ENCODE data around the gene BICRA.
"Not testable (repeated sequence)": the region's sequence is repeated elsewhere in the genome, so short reads cannot be mapped to it uniquely, and the experiment has no call there.

BICRA gene

GRCh38 chr19:47716270-47716937 lies 107.5 kb downstream of the BICRA start:
- DNase-seq (ENCODE audit: low read depth) = no peak

DNA sequence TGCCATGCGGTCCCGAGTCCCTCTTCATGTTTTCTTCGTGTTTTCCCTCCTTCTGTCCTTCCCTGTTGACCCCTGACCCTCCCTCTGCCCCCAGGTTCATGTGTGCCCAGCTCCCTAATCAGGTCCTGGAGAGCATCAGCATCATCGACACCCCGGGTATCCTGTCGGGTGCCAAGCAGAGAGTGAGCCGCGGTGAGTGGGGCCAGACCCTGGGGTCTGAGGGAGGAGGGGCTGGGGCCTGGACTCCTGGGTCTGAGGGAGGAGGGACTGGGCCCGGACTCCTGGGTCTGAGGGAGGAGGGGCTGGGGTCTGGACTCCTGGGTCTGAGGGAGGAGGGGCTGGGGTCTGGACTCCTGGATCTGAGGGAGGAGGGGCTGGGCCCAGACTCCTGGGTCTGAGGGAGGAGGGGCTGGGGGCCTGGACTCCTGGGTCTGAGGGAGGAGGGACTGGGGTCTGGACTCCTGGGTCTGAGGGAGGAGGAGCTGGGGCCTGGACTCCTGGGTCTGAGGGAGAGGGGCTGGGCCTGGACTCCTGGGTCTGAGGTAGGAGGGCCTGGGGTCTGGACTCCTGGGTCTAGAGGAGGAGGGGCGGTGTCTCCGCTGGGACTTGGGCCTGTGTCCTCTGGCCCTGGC lies 109.6 kb downstream of the BICRA start:
- DNase-seq (ENCODE audit: low read depth) = not testable (repeated sequence)

- no peak for DNase-seq (ENCODE audit: low read depth)
Observed at GRCh38 chr19:47719047-47719859, 110.3 kb downstream of the BICRA start.

DNA sequence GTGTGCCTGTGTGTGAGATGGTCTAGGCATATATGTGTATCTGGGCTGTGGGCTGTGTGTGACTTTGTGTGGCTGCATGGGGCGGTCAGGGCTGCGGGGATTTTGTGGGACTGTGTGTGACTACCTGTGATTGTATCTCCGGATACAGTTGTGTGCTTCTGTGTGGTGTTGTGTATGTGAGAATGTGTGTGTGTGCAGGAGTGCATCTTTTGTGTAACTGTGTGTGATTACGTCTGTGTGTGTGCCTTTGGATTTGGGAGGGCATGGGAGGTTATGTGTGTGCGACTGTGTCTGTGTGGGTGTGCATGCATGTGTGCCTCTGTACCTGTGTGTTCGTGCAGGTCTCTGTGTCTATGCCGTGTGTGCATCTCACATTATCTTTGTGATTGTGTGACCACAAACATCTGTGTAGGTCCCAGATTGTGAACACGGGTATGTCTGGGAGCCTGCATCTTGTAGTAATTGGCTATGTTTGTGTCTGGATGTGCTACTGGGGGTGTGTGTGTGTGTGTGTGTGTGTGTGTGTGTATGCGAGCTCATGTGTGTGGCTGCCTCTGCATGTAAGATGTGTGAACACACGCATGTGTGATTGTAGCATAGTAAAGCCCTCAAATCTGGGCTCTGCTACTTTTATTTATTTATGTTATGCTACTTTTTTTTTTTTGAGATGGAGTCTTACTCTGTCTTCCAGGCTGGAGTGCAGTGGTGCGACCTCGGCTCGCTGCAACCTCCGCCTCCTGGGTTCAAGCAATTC lies 111.9 kb downstream of the BICRA start:
- DNase-seq (ENCODE audit: low read depth) = no peak

DNA sequence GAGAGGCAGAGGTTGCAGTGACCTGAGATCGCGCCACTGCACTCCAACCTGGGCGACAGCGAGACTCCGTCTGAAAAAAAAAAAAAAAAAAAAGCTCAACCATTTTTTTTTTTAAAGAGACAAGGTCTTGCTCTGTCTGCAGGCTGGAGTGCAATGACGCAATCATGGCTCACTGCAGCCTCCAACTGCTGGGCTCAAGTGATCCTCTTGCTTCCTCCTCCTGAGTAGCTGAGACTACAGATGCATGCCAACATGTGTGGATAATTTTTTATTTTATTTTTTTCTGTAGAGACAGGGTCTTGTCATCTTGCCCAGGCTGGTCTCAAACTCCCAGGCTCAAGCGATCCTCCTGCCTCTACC lies 114.6 kb downstream of the BICRA start:
- DNase-seq (ENCODE audit: low read depth) = no peak

GRCh38 chr19:47725759-47726401 lies 116.9 kb downstream of the BICRA start:
- DNase-seq (ENCODE audit: low read depth) = no peak

GRCh38 chr19:47726467-47726866 lies 117.5 kb downstream of the BICRA start:
- no peak for DNase-seq (ENCODE audit: low read depth)

DNA sequence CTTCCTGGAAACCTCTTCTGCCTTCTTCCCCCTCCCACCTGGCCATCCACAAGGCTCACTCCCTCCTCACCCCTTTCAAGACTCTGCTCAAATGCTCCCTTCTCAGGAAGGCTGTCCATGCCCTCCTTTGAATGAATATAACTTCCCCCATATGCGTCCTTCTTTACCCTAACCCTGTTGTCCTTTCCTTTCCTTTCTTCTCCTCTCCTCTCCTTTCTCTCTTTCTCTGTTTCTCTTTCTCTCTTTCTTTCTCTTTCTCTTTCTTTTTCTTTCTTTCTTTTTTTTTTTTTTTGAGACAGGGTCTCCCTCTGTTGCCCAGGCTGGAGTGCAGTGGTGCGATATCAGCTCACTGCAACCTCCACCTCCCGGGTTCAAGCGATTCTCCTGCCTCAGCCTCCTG lies 119.4 kb downstream of the BICRA start:
- not testable (repeated sequence) for DNase-seq (ENCODE audit: low read depth)

GRCh38 chr19:47729468-47729798 lies 120.5 kb downstream of the BICRA start:
- DNase-seq (ENCODE audit: low read depth) = no peak

- DNase-seq (ENCODE audit: low read depth) = no peak
Observed at GRCh38 chr19:47729799-47730520, 121.0 kb downstream of the BICRA start.

DNA sequence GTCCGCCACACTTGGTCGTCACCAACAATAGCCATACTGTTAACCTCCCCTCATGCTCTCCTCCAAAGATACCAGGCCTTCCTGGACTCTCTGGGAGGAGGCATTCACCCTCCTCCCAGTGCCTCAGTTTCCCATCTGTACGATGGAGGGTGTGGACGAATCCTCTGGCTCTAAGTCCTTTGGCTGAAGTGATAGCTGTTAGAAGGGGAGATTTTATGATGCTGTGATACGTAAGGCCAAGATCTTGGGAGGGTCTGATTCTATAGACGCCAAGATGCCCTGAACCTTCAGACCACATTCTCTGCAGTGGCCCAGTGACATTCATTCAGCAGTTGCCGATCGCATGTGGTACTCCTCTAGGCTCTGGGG lies 121.6 kb downstream of the BICRA start:
- DNase-seq (ENCODE audit: low read depth) = no peak

DNA sequence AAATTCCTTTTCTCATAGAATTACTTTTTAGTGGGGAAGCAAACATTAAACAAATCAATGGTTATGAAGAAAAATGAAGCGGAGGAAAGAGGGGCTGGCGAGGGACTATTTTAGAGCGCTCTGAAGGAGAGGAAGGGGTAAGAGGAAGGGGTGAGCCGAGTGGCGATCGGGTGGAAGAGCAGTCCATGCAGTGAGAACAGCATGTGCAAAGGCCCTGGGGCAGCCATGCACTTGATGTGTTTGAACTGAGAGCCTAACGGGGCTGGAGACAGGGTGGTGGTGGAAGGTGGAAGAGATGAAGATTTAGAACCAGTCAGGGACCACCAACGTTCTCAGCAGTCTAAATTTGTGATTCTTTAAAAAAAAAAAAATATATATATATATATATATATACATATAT lies 122.0 kb downstream of the BICRA start:
- no peak for DNase-seq (ENCODE audit: low read depth)

DNA sequence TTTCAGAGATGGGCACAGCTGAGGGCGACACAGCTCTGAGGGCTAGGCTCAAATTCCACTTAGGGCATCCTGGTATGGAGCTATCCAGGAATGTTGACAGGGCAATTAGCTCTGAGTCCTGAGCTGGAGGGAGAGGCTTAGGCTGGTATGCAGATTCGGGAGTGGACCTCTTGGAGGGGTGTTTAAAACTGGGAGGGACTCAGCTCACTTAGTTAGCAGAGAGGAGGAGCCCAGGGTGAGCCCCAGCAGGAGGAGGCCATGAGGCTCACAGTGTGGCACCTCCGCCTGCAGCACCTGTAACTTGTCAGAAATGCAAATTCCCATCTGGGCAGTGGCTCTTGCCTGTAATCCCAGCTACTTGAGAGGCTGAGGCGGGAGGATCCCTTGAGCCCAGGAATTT lies 126.2 kb downstream of the BICRA start:
- no peak for DNase-seq (ENCODE audit: low read depth)

DNA sequence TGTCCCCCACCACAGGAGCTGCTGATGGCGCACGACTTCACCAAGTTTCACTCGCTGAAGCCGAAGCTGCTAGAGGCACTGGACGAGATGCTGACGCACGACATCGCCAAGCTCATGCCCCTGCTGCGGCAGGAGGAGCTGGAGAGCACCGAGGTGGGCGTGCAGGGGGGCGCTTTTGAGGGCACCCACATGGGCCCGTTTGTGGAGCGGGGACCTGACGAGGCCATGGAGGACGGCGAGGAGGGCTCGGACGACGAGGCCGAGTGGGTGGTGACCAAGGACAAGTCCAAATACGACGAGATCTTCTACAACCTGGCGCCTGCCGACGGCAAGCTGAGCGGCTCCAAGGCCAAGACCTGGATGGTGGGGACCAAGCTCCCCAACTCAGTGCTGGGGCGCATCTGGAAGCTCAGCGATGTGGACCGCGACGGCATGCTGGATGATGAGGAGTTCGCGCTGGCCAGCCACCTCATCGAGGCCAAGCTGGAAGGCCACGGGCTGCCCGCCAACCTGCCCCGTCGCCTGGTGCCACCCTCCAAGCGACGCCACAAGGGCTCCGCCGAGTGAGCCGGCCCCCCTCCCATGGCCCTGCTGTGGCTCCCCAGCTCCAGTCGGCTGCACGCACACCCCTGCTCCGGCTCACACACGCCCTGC lies 132.1 kb downstream of the BICRA start:
- no peak for DNase-seq (ENCODE audit: low read depth)

- DNase-seq (ENCODE audit: low read depth) = no peak
Observed at GRCh38 chr19:47741544-47742140, 132.7 kb downstream of the BICRA start.

GRCh38 chr19:47742634-47743033 lies 133.7 kb downstream of the BICRA start:
- DNase-seq (ENCODE audit: low read depth) = no peak

DNA sequence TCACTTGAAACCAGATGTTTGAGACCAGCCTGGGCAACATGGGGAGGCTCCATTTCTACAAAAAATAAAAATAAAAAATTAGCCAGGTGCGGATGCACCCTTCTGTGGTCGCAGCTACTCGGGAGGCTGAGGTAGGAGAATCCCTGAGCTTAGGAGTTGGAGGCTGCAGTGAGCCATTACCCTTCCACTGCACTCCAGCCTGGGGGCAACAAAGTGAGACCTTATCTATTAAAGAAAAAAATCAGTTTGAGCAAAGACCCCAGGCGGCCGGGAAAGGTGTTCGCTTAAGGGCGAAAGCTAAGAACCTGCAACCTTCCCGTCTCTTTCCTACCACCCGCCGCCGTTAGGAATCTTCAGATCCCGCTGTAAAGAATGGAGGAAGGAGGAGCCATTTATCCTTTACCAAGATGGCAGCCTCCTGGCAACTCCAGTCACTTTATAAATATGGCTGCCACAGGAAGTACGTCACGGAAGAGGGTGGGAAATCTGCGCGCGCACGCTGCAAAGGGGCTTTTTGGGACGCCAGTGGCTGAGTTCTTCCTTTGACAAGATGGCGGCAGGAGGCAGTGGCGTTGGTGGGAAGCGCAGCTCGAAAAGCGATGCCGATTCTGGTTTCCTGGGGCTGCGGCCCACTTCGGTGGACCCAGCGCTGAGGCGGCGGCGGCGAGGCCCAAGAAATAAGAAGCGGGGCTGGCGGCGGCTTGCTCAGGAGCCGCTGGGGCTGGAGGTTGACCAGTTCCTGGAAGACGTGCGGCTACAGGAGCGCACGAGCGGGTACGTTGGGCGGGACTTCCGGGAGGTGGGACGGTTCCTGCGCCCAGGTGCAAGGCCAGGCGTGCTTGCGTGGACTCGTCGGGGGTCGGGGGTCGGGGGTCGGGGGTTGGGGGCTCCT lies 136.3 kb downstream of the BICRA start, which contains the start of gene NOP53:
Gene NOP53 (plus strand): TSS at position 537 of the 892 bp plus-strand sequence. CDS start 14 bp downstream, at position 551.
- peak; percentile 94 for DNase-seq (ENCODE audit: low read depth)

GRCh38 chr19:47746129-47746528 lies 137.2 kb downstream of the BICRA start:
- DNase-seq (ENCODE audit: low read depth) = not testable (repeated sequence)

DNA sequence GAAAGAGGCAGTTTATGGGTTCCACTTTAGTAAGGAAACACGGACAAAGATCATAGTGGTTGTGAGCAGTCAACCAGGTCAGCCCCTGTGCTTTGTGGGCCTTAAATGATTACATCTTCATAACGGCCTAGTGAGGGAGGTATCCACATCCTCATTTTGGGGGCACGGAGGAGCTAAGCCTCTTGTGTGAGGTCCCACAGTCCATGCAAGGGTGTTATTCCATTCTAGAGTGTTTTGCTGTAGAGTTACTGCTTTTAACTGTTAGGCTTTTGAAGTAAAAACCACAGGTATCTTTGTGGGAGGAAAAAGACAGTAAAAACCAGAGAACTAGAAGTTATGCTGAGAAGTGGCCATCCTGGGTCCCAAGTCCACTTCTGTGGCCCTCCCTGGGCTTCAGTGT lies 140.4 kb downstream of the BICRA start:
- DNase-seq (ENCODE audit: low read depth) = no peak
